ENCODE data around the gene RDM1. TPM values are rescaled to one million over a fixed set of nuclear protein-coding genes. Genes with fewer than 3 reads are reported as not detected.

RDM1 gene
- polyA plus RNA-seq, 1 of the 3 experiments (the other 2 are of a cell fraction), result 1.8 TPM

GRCh38 chr17:35868737-35869136 is 61.8 kb downstream of the RDM1 start, which contains the start of gene HEATR9:
HEATR9 (minus strand) TSS chr17:35868891; CDS start chr17:35868742, 149 bp downstream.
- DNase-seq, result no peak
- Histone ChIP-seq H3K4me2 (no peak within 1 kb of the TSS), H2AFZ (ENCODE audit: low read depth) (no peak within 1 kb of the TSS), H3F3A (replicated peaks; ENCODE audit: insufficient read depth) (no peaks in the 10 kb centered on the region), H3K36me3 (replicated peaks in 1 of 2; ENCODE audit: control insufficient read depth in 1 of 2, insufficient read depth in 2 of 2, low read length in 1 of 2) (no peaks in the 10 kb centered on the region), H3K9ac (no peak within 1 kb of the TSS), H3K9me2 (no peaks in the 10 kb centered on the region), H3K9me3 (no peaks in the 10 kb centered on the region), H3K79me2 (ENCODE audit: insufficient read depth) (no peaks in the 10 kb centered on the region), H4K20me1 (ENCODE audit: insufficient read depth) (no peaks in the 10 kb centered on the region), H3K4me1 (ENCODE audit: control insufficient read depth in 1 of 2, insufficient read depth in 2 of 2, low read depth in 1 of 2, low read length in 1 of 2) (peaks cover 0 to 3% of the 10 kb centered on the region in 2 experiments; a peak in 1 of 4 replicates), H3K27ac (ENCODE audit: low read depth in 2 of 2, low read length in 1 of 2) (no peak within 1 kb of the TSS), H3K4me3 (ENCODE audit: low read depth in 2 of 2, low read length in 1 of 2) (no peak within 1 kb of the TSS), H3K27me3 (ENCODE audit: insufficient read depth) (no peaks in the 10 kb centered on the region)
- ChIA-PET CTCF (interaction anchor here (0.5 to 1.1 kb wide), 3 partner anchors 19 to 123 kb away, joined by 3 read pairs; partner anchors contain the start of gene TAF15), POLR2A (no interaction called here)
- TF ChIP-seq SIN3A (IDR thresholded peaks at IDR 0.05; ENCODE audit: borderline replicate concordance, low read depth, low read length) (no peak), GABPA (IDR thresholded peaks at IDR 0.05; ENCODE audit: low read depth) (no peak), JUND (IDR thresholded peaks at IDR 0.05) (no peak)
- TF ChIP-seq, protein P1, sequence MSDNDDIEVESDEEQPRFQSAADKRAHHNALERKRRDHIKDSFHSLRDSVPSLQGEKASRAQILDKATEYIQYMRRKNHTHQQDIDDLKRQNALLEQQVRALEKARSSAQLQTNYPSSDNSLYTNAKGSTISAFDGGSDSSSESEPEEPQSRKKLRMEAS (IDR thresholded peaks at IDR 0.05; ENCODE audit: low read depth), result no peak
- 42% methylated on average over 3 of the region's 3 CpGs for WGBS (ENCODE audit: low lambda C conversion rate)

Small RNA genes within 50 kb of the gene (small RNA-seq; reads per million reads assigned to genes)
- 8.0 to 69.0 (median 19.6) reads per million in 7 experiments for gene RF00100

Other genes with a start within 250 kb of the RDM1 start
- gene RASL10B, start 199.1 kb downstream of the RDM1 start, polyA plus RNA-seq (2012; rRNA removed), result 4.2 and 4.3 TPM in 2 replicates
- 0.02 TPM in 1 of 2 replicates, not detected in the other for gene GAS2L2, start 177.5 kb downstream of the RDM1 start, polyA plus RNA-seq (2012; rRNA removed)
- 0.05 TPM in 1 of 2 replicates, not detected in the other for gene C17orf50, start 169.9 kb downstream of the RDM1 start, polyA plus RNA-seq (2012; rRNA removed)
- gene MMP28, start 135.1 kb downstream of the RDM1 start, polyA plus RNA-seq (2012; rRNA removed), result 0.23 and 0.33 TPM in 2 replicates
- gene TAF15, start 121.3 kb downstream of the RDM1 start, polyA plus RNA-seq (2012; rRNA removed), result 67.5 and 78.0 TPM in 2 replicates
- not detected in 2 replicates for gene HEATR9, start 61.9 kb downstream of the RDM1 start, polyA plus RNA-seq (2012; rRNA removed)
- gene CCL5, start 50.4 kb downstream of the RDM1 start, polyA plus RNA-seq (2012; rRNA removed), result 0.23 and 0.57 TPM in 2 replicates
- not detected in 2 replicates for gene LYZL6, start 12.9 kb upstream of the RDM1 start, polyA plus RNA-seq (2012; rRNA removed)
- gene CCL16, start 50.7 kb upstream of the RDM1 start, polyA plus RNA-seq (2012; rRNA removed), result not detected in 2 replicates
- not detected in 2 replicates for gene CCL14, start 56.0 kb upstream of the RDM1 start, polyA plus RNA-seq (2012; rRNA removed)
- gene CCL15, start 70.8 kb upstream of the RDM1 start, polyA plus RNA-seq (2012; rRNA removed), result not detected in 2 replicates
- not detected in 2 replicates for gene CCL23, start 87.2 kb upstream of the RDM1 start, polyA plus RNA-seq (2012; rRNA removed)
- not detected in 2 replicates for gene CCL18, start 133.5 kb upstream of the RDM1 start, polyA plus RNA-seq (2012; rRNA removed)
- gene CCL3, start 159.4 kb upstream of the RDM1 start, polyA plus RNA-seq (2012; rRNA removed), result not detected in 2 replicates
- gene CCL4, start 173.1 kb upstream of the RDM1 start, polyA plus RNA-seq (2012; rRNA removed), result not detected in 2 replicates
- 2.0 and 3.7 TPM in 2 replicates for gene TBC1D3B, start 245.9 kb upstream of the RDM1 start, polyA plus RNA-seq (2012; rRNA removed)